Right ventricle myocardium superior (tissue), 1 donor: ENCODE measurements around the gene PCDH12. TPM values are rescaled to one million over a fixed set of nuclear protein-coding genes. Genes with fewer than 3 reads are reported as not detected.

Experiments used
- ATAC-seq: fragments of 200-7000 bp; cut with Tn5 transposase; one replicate; pipeline ENCODE4 v1.9.1; 2020; ENCODE audit warnings: mild to moderate bottlenecking; ENCODE audit not compliant: poor library complexity
- DNase-seq: peaks from one replicate; pipeline ENCODE4 v3.0.0-alpha.2; 2020
- intact Hi-C: fragments of 100-400 bp; cut with DNase I; formaldehyde crosslinking; loops from one replicate; pipeline ENCODE4 v1.11.2; 2022
- total RNA-seq: library from RNA; stranded (reverse); fragmentation: NEBNext Ultra II Directional; extraction: Animal tissue kit (Norgen Biotek cat#: 25700); gene quantifications from one replicate; pipeline ENCODE4 v1.2.1, GENCODE V29; 2021
- donor health status: DM: no; HTN: yes; CAD: no; lungs with severe emphysema.

The PCDH12 gene
- total RNA-seq, 1 donor from 2014 or later: 9.2 TPM

DNA sequence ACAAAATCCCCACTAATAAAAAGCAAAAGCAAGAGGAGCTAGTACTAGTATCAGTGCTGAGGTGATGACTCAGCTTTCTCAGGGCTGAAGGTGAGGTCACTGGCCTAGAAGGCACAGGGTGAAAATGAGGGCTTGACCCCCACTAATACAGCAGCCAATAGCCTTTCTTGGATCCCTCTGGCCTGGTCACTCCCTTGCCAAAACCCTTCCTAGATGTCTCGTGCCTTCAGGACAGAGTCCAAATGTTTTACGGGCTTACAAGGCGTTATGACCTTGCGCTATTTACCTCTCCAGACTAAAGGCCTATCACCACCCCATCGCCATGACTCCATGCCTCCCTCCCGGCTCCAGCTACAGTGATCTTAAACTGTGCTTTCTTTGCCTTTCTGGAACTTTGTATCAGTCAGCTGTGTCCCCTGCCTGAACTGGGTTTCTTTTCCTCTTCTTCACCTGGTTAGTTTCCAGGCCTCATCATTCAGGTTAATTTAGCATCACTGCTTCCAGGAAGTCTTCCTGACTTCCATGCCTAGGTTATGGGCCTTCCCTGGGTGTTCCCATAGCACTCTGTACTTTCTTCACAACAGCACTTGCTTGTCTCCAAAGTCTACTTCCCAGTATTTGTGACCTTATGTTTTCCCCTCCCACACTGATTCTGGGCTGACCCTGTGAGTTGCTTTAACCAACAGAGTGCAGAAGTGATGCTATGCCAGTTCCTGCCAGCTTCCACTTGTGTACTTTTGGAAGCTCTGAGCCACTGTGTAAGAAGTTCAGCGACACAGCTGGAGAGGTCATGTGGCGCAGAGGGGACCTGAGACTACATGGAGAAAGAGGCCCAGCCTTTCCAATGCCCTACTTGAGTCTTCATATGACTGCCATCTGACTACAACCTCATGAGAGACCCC lies 38.5 kb downstream of the PCDH12 start:
- DNase-seq (no peak), ATAC-seq (no peak)
- intact Hi-C loops: loop anchor here (5.0 kb wide), 1 partner anchor 38 kb away; the partner anchor contains the start of gene PCDH12

DNA sequence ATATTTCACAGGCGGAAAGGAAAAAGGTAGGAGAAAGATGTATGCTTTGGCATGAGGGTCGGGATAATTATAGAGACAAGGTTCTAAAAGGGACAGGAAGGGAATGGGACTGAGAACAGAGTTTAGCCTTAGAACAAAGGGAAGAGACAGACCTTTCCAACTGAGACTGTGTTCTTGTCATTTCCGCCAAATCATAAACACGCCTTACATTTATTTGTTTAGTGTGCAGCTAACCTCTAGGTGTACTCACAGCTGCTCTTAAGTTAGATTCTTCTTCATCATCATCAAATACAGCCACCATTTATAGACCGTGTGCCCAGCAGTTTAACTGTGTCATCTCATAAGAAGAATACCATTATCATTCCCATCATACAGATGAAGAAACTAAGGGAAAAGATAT lies 40.2 kb downstream of the PCDH12 start:
- ATAC-seq (no peak), DNase-seq (no peak)
- intact Hi-C loops: no loop called here

DNA sequence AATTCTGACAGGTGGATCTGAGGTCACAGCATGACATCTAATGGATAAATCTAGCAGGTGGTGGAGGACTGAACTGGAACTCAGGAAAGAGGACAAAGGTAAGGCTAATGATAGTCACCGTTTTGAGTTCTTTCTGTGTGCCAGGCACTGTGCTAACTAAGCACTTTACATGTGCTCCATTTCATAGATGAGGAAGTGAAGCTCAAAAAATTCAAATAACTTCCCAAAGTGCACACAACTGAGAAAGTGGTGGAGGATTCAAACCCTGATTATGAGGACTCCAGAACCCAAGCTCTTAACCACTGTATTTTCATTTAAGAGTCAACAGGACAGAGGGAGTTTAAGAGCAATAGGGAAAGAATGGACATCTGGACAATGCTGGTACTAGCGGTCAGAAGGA lies 41.5 kb downstream of the PCDH12 start:
- DNase-seq (no peak), ATAC-seq (no peak)
- intact Hi-C loops: no loop called here

DNA sequence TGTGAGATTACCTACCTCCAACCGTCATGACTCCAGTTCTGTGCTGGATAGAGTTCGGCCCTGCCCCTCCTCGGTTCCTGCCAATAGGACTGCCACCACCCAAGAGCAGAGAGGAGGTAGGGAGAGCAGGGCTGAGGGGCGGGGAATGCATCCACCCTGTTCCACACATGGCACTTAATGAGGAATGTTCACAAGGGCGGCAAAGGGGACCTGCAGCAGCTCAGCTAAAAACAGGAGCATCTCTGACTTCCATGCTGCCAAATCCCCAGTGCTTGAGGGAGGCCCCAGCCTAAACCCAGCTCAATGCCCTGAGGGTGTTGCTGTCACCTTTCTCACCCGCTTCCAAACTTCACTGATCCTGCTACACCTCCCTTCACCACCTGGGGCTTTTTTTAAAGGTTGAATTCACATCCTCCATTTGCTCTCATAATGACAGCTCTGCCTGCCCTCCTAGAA lies 42.1 kb downstream of the PCDH12 start:
- intact Hi-C loops: no loop called here
- DNase-seq (no peak), ATAC-seq (peak; percentile 82)

GRCh38 chr5:141914797-141915196 lies 43.2 kb downstream of the PCDH12 start:
- ATAC-seq (no peak), DNase-seq (no peak)
- intact Hi-C loops: no loop called here

GRCh38 chr5:141914199-141914743 lies 43.7 kb downstream of the PCDH12 start:
- intact Hi-C loops: no loop called here
- DNase-seq: peak; percentile 73
- peak; percentile 81 for ATAC-seq

DNA sequence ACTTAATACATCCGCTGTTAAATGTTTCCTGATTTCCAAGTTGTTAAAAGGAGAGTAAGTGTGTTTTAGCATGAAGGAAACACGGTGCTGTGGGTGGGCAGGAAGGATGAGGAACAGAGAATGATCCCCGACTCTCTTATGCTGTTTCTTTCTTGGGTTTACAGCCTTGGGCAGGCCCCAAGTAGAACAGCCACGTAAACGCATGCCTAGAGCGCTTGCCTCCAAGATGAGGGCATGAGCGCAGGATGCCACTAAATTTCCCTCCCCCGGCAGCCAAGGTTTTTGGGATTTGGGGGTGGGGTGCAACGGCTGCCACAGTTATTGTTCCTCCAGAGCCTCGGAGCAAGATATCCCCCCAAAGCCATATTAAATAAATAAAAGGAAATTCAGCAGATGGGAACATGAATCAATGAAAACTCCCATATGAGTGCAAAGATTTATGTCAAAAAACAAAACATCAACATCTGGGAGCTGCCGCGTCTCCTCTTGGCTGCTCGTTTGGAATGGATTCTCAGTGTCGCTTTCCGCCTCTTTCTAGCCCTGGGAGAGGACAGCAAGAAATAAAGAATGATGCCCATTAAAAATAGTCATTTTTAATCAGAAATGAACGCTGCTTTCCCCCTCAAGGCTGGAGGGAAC lies 44.3 kb downstream of the PCDH12 start:
- intact Hi-C loops: no loop called here
- DNase-seq (no peak), ATAC-seq (no peak)

GRCh38 chr5:141910271-141910673 lies 47.7 kb downstream of the PCDH12 start:
- ATAC-seq (no peak), DNase-seq (no peak)
- intact Hi-C loops: no loop called here

- DNase-seq (no peak), ATAC-seq (no peak)
- intact Hi-C loops: no loop called here
Measured at GRCh38 chr5:141909212-141909611, 48.8 kb downstream of the PCDH12 start.

DNA sequence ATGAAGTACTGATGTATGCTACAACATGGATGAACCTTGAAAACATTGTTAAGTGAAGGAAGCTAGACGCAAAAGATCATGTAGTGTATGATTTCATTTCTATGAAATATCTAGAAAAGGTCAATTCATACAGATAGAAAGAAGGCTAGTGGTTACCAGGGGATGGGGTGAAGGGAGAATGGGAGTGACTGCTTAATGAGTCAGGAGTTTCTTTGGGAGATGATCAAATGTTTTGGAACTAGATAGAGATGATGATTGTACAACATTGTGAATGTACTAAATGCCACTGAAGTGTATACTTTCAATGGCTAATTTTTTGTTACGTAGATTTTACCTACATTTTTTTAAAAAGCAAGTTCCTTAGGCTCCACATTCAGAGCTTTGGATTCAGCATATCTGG lies 49.2 kb downstream of the PCDH12 start:
- no peak for ATAC-seq
- DNase-seq: no peak
- intact Hi-C loops: no loop called here

GRCh38 chr5:141906972-141907371 lies 51.0 kb downstream of the PCDH12 start:
- no peak for ATAC-seq
- DNase-seq: no peak
- intact Hi-C loops: no loop called here

- intact Hi-C loops: no loop called here
- ATAC-seq (no peak), DNase-seq (no peak)
Measured at GRCh38 chr5:141906517-141906916, 51.5 kb downstream of the PCDH12 start.

GRCh38 chr5:141904551-141904950 lies 53.5 kb downstream of the PCDH12 start:
- intact Hi-C loops: no loop called here
- no peak for ATAC-seq
- no peak for DNase-seq

DNA sequence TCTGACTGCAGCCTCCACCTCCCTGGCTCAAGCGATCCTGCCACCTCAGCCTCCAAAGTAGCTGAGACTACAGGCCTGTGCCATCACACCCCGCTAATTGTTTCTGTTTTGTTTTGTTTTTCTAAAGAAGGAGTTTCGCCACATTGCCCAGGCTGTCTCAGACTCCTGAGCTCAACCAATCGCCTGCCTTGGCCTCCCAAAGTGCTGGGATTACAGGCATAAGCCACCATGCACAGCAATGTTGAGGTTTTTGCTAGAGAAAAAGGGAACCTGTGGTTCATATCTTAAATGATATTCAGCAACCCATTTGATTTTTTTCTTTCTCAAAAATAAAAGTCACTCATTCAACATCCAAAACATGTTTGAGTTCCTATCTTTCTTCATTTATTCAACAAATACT lies 54.7 kb downstream of the PCDH12 start:
- ATAC-seq: no peak
- intact Hi-C loops: no loop called here
- DNase-seq: no peak

GRCh38 chr5:141902015-141902814 lies 55.8 kb downstream of the PCDH12 start:
- ATAC-seq: no peak

DNA sequence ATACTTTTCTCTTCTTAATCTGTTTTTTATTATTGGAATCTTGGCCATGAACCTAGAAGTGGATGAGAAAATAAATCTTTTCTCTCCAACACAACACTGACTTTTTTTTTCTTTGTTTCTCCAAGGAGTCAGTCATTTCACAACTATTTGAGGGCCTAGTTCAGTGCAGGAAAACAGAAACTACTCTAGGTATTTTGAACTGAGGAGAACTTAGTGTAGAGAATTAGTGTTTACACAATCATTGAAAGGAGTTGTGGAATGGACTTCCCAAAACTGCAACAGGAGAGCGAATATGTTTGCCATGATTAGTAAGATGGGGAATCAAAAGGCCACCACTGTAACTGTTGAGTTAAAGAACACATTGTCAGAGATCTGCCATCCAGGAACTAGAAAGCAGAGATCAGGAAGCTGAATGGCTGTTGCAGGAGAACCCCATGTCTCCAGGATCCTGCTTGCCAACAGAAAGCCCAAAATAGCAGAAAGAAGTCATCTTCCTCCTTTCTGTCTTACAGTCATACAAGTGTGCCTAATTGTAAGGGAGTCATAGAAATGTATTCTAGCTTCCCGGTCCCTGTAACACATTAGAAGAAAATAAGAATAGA lies 59.5 kb downstream of the PCDH12 start:
- intact Hi-C loops: no loop called here
- DNase-seq (no peak), ATAC-seq (no peak)

More at GRCh38 chr5:141902015-141902814, 55.8 kb downstream of the PCDH12 start:
- intact Hi-C loops: no loop called here
- no peak for DNase-seq

GRCh38 chr5:141897425-141897824 lies 60.6 kb downstream of the PCDH12 start:
- ATAC-seq (no peak), DNase-seq (no peak)
- intact Hi-C loops: no loop called here
